T-cell (primary cell): ENCODE results near the gene HOTAIR. TPM values are rescaled to one million over a fixed set of nuclear protein-coding genes. Genes with fewer than 3 reads are reported as not detected.

ENCODE experiments used
- ATAC-seq, 4 experiments: fragments of 200-7000 bp in 3 of 4; fragments of 150-1000 bp in 1 of 4; cut with Tn5 transposase; replicated peaks in 1 of 4; 1 replicate in 3 of 4; 2 replicates in 1 of 4; pipeline ENCODE4 v1.10.0; 2021; ENCODE audit warnings: moderate library complexity in 3 of 4, mild to moderate bottlenecking in 2 of 4, moderate number of reproducible peaks in 1 of 4
- CTCF ChIA-PET, 2 donors: fragments of 300-600 bp; sonication (Branson Sonifier 250); formaldehyde crosslinking; loops; one replicate each; lab custom pipeline; 2022; ENCODE audit warnings: antibody characterized with exemption in 2 of 2; lab: Charles Lee
- POLR2A ChIA-PET, 2 donors: fragments of 300-600 bp; sonication (Branson Sonifier 250); formaldehyde crosslinking; loops; one replicate each; lab custom pipeline; 2022; ENCODE audit warnings: antibody characterized with exemption in 2 of 2; lab: Charles Lee
- DNase-seq, 35 experiments: peaks; one replicate each; pipeline versions ENCODE4 v3.0.0 to v3.0.0-alpha.2; 2013 to 2023
- H3K27ac ChIP-seq: one replicate; pipeline ENCODE4 v1.5.1; 2013; ENCODE audit warnings: low read length
- H3K27me3 ChIP-seq, 2 experiments: replicated peaks in 1 of 2; 1 replicate in 1 of 2; 2 replicates in 1 of 2; pipeline versions ENCODE4 v1.6.1 to v1.7.0; 2013; ENCODE audit warnings: low read length in 1 of 2, mixed read lengths in 1 of 2; ENCODE audit not compliant: control insufficient read depth in 2 of 2, insufficient read depth in 2 of 2; ENCODE audit errors: extremely low read depth in 1 of 2
- H3K36me3 ChIP-seq, 2 donors: 1 replicate in 1 of 2; 2 replicates in 1 of 2; pipeline versions ENCODE4 v1.6.1 to v1.7.0; 2013; ENCODE audit warnings: low read length in 1 of 2; ENCODE audit not compliant: control insufficient read depth in 2 of 2, insufficient read depth in 1 of 2; ENCODE audit errors: extremely low read depth in 1 of 2
- H3K4me1 ChIP-seq, 2 experiments: 1 replicate in 1 of 2; 2 replicates in 1 of 2; pipeline versions ENCODE4 v1.6.1 to v1.7.0; 2013; ENCODE audit warnings: low read length in 2 of 2, mixed read lengths in 1 of 2; ENCODE audit not compliant: insufficient read depth in 2 of 2, control insufficient read depth in 1 of 2; ENCODE audit errors: extremely low read depth in 1 of 2
- H3K4me3 ChIP-seq, 2 donors: 1 replicate in 1 of 2; 2 replicates in 1 of 2; pipeline versions ENCODE4 v1.5.1 to v1.7.0; 2013; ENCODE audit warnings: mild to moderate bottlenecking in 2 of 2, low read length in 1 of 2, moderate library complexity in 1 of 2; ENCODE audit not compliant: control insufficient read depth in 1 of 2; ENCODE audit errors: extremely low read depth in 1 of 2
- H3K9me3 ChIP-seq: 2 replicates; pipeline ENCODE4 v1.7.0; 2013
- H3K27ac Mint-ChIP-seq, 2 donors: one replicate each; pipeline ENCODE4 v1.8.0; 2020 to 2021; ENCODE audit warnings: mild to moderate bottlenecking in 2 of 2, mixed read lengths in 2 of 2
- H3K27me3 Mint-ChIP-seq, 2 donors: one replicate each; pipeline ENCODE4 v1.8.0; 2021 to 2022; ENCODE audit warnings: mixed read lengths in 2 of 2
- H3K36me3 Mint-ChIP-seq: one replicate; pipeline ENCODE4 v1.8.0; 2021; ENCODE audit warnings: mixed read lengths
- H3K4me1 Mint-ChIP-seq, 3 donors: one replicate each; pipeline ENCODE4 v1.8.0; 2020 to 2022; ENCODE audit warnings: mixed read lengths in 3 of 3, mild to moderate bottlenecking in 1 of 3
- H3K4me3 Mint-ChIP-seq, 3 donors: one replicate each; pipeline ENCODE4 v1.8.0; 2020 to 2022; ENCODE audit warnings: mild to moderate bottlenecking in 3 of 3, mixed read lengths in 3 of 3, moderate library complexity in 3 of 3
- H3K9me3 Mint-ChIP-seq, 3 donors: one replicate each; pipeline ENCODE4 v1.8.0; 2020 to 2022; ENCODE audit warnings: mixed read lengths in 3 of 3
- WGBS: methylation state at CpG from one replicate; pipeline ENCODE4 v1.1.5; 2013; ENCODE audit warnings: missing lambda C conversion rate; ENCODE audit not compliant: insufficient coverage; 5-methylcytosine and 5-hydroxymethylcytosine counted together
- total RNA-seq, 35 experiments: library from RNA in 6 of 35; stranded (reverse) in 6 of 35; fragments of 120-200 nt in 1 of 35; gene quantifications; one replicate each; pipeline versions ENCODE4 v1.2.1 to v1.2.4 and lab custom pipeline; 2013 to 2026

The HOTAIR gene
- total RNA-seq (not detected), total RNA-seq (lab: John Stamatoyannopoulos, UW) (0 to 0.08 (median 0) reads per million in 29 experiments)
- not detected for total RNA-seq (2013)

- ChIA-PET CTCF (interaction anchor here (0.6 kb wide), 3 partner anchors 11 to 455 kb away, joined by 3 to 4 read pairs (median 3); partner anchors contain the start of gene HOXC10 (in 1 of the 2)), POLR2A (no interaction called here)
- H3K36me3 ChIP-seq: no peaks in the 10 kb centered on the region
- Mint-ChIP-seq H3K4me3 (peak within 1 kb of the TSS; percentile 39 to 74 (median 60)), H3K27ac (peak within 1 kb of the TSS in 1 of 2 donors; percentile 59), H3K27me3 (peaks cover 81 to 87% of the 10 kb centered on the region in 2 donors), H3K9me3 (no peaks in the 10 kb centered on the region), H3K4me1 (peaks cover 16 to 25% (median 23%) of the 10 kb centered on the region in 3 donors), H3K36me3 (peaks cover 7% of the 10 kb centered on the region)
- H3K27me3 ChIP-seq: peaks cover 38 to 97% of the 10 kb centered on the region in 2 experiments
- ATAC-seq (peak; percentile 59 to 68 (median 64)), DNase-seq (peak in 5 of 35 experiments; percentile 23 to 58 (median 35))
- peak within 1 kb of the TSS; percentile 32 to 59 for H3K4me3 ChIP-seq
- no peak within 1 kb of the TSS for H3K27ac ChIP-seq
- WGBS: 2% methylated on average over 42 of the region's 63 CpGs
- peaks cover 5 to 41% of the 10 kb centered on the region in 2 experiments for H3K4me1 ChIP-seq
- H3K9me3 ChIP-seq: no peaks in the 10 kb centered on the region
Observed at GRCh38 chr12:53974084-53975063, at the start of gene HOTAIR. Gene HOTAIR (minus strand): TSS chr12:53974954.

GRCh38 chr12:54024127-54024526 lies 49.4 kb upstream of the HOTAIR start:
- Mint-ChIP-seq H3K4me3 (no peak overlapping the region), H3K27ac (no peak overlapping the region), H3K27me3 (peaks cover 77 to 87% of the 10 kb centered on the region in 2 donors), H3K36me3 (no peaks in the 10 kb centered on the region), H3K9me3 (no peaks in the 10 kb centered on the region), H3K4me1 (peaks cover 12 to 26% (median 13%) of the 10 kb centered on the region in 3 donors)
- ChIA-PET POLR2A (no interaction called here), CTCF (interaction anchor here in 1 of 2 donors (1.0 to 1.4 kb wide), 3 partner anchors 12 to 167 kb away, joined by 3 to 5 read pairs (median 4); partner anchors contain the start of gene HOXC8)
- H3K4me3 ChIP-seq: no peak overlapping the region
- peaks cover 27 to 84% of the 10 kb centered on the region in 2 experiments for H3K27me3 ChIP-seq
- H3K27ac ChIP-seq: no peak overlapping the region
- no peak for ATAC-seq
- WGBS: 39% methylated on average over 11 of the region's 17 CpGs
- no peak for DNase-seq
- H3K9me3 ChIP-seq: no peaks in the 10 kb centered on the region
- peaks cover 0 to 16% of the 10 kb centered on the region in 2 experiments for H3K4me1 ChIP-seq
- H3K36me3 ChIP-seq: no peaks in the 10 kb centered on the region

GRCh38 chr12:54022960-54023884 lies 48.5 kb upstream of the HOTAIR start:
- H3K27me3 ChIP-seq: peaks cover 21 to 84% of the 10 kb centered on the region in 2 experiments
- Mint-ChIP-seq H3K4me3 (no peak overlapping the region), H3K36me3 (no peaks in the 10 kb centered on the region), H3K27ac (peak overlapping the region in 1 of 2 donors; percentile 13), H3K4me1 (peaks cover 8 to 23% (median 11%) of the 10 kb centered on the region in 3 donors), H3K27me3 (peaks cover 68 to 87% of the 10 kb centered on the region in 2 donors), H3K9me3 (no peaks in the 10 kb centered on the region)
- 46% methylated on average over 3 of the region's 8 CpGs for WGBS
- CTCF ChIA-PET: interaction anchor here in 1 of 2 donors (0.9 to 1.4 kb wide), 5 partner anchors 13 to 192 kb away, joined by 3 to 5 read pairs (median 4); partner anchors contain the start of gene HOXC8
- no peak overlapping the region for H3K27ac ChIP-seq
- no peak for ATAC-seq
- DNase-seq: no peak
- POLR2A ChIA-PET: no interaction called here
- peaks cover 3 to 15% of the 10 kb centered on the region in 2 experiments for H3K4me1 ChIP-seq
- H3K9me3 ChIP-seq: no peaks in the 10 kb centered on the region
- H3K4me3 ChIP-seq: no peak overlapping the region
- H3K36me3 ChIP-seq: no peaks in the 10 kb centered on the region

- H3K27ac Mint-ChIP-seq: no peak overlapping the region
- Histone ChIP-seq H3K4me3 (no peak overlapping the region), H3K27ac (no peak overlapping the region), H3K4me1 (peaks cover 5 to 25% of the 10 kb centered on the region in 2 experiments), H3K9me3 (no peaks in the 10 kb centered on the region), H3K36me3 (no peaks in the 10 kb centered on the region), H3K27me3 (peaks cover 17 to 85% of the 10 kb centered on the region in 2 experiments)
- H3K4me3 Mint-ChIP-seq: no peak overlapping the region
- no peaks in the 10 kb centered on the region for H3K36me3 Mint-ChIP-seq
- POLR2A ChIA-PET: no interaction called here
- 45% methylated on average over 5 of the region's 16 CpGs for WGBS
- no peaks in the 10 kb centered on the region for H3K9me3 Mint-ChIP-seq
- H3K4me1 Mint-ChIP-seq: peaks cover 13 to 25% (median 16%) of the 10 kb centered on the region in 3 donors
- no peak for DNase-seq
- H3K27me3 Mint-ChIP-seq: peaks cover 62 to 82% of the 10 kb centered on the region in 2 donors
- CTCF ChIA-PET: interaction anchor here (0.5 to 0.6 kb wide), 2 partner anchors 13 to 188 kb away, joined by 5 to 6 read pairs; partner anchors contain the start of gene HOXC8 (in 1 of the 2)
- no peak for ATAC-seq
Observed at GRCh38 chr12:54021432-54022013, 46.8 kb upstream of the HOTAIR start.

- Mint-ChIP-seq H3K4me3 (no peak overlapping the region), H3K36me3 (no peaks in the 10 kb centered on the region), H3K4me1 (peaks cover 12 to 24% (median 16%) of the 10 kb centered on the region in 3 donors), H3K27me3 (peaks cover 57 to 81% of the 10 kb centered on the region in 2 donors), H3K27ac (no peak overlapping the region), H3K9me3 (no peaks in the 10 kb centered on the region)
- no peak overlapping the region for H3K4me3 ChIP-seq
- WGBS: 72% methylated on average over 16 of the region's 23 CpGs
- ChIA-PET POLR2A (no interaction called here), CTCF (no interaction called here)
- H3K27ac ChIP-seq: no peak overlapping the region
- no peak for ATAC-seq
- H3K36me3 ChIP-seq: no peaks in the 10 kb centered on the region
- H3K9me3 ChIP-seq: no peaks in the 10 kb centered on the region
- H3K27me3 ChIP-seq: peaks cover 14 to 87% of the 10 kb centered on the region in 2 experiments
- peaks cover 5 to 29% of the 10 kb centered on the region in 2 experiments for H3K4me1 ChIP-seq
- no peak for DNase-seq
Observed at GRCh38 chr12:54020591-54021405, 46.0 kb upstream of the HOTAIR start.
